Measurements from ENCODE around the gene VRK1. TPM values are rescaled to one million over a fixed set of nuclear protein-coding genes. Genes with fewer than 3 reads are reported as not detected.
"Not testable (repeated sequence)": the region's sequence is repeated elsewhere in the genome, so short reads cannot be mapped to it uniquely, and the experiment has no call there.

VRK1 gene, protein sequence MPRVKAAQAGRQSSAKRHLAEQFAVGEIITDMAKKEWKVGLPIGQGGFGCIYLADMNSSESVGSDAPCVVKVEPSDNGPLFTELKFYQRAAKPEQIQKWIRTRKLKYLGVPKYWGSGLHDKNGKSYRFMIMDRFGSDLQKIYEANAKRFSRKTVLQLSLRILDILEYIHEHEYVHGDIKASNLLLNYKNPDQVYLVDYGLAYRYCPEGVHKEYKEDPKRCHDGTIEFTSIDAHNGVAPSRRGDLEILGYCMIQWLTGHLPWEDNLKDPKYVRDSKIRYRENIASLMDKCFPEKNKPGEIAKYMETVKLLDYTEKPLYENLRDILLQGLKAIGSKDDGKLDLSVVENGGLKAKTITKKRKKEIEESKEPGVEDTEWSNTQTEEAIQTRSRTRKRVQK
- total RNA-seq (2014; rRNA removed; shearing (Covaris generic)), result 45.3 and 47.0 TPM in 2 replicates
- 37.8 and 46.8 TPM in 2 replicates for polyA plus RNA-seq (2015; cell fraction: cytosol; rRNA removed)
- 56.0 and 76.2 TPM in 2 replicates for polyA plus RNA-seq (2015; cell fraction: nucleus; rRNA removed)

GRCh38 chr14:96796851-96797581 is at the start of gene VRK1:
VRK1 (plus strand) TSS chr14:96797382; CDS start chr14:96833472, 36,090 bp downstream.
- peak; percentile 94 for DNase-seq (ENCODE audit: low read depth)

DNA sequence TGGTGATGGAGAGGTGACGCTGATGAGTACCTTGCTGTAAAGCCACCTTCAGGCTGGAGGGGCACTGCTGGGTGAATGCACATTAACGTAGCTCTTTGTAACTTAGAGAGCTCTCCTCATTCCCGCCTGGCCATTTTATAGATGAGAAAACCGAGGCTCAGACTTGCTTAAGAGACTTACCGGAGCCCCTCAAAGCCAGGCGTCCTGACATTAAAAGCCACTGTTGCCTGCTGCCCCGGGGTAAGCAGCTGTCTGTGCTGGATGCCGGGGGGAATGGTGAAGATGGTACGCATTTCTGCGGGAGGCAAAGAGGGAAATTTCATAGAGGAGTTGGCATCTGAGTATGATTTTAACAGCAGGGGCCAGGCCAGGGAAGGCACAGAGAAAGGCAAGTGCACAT is 49.6 kb upstream of the VRK1 start:
- DNase-seq (ENCODE audit: low read depth), result no peak

- DNase-seq (ENCODE audit: low read depth), result no peak
Measured at GRCh38 chr14:96748362-96748761, 48.8 kb upstream of the VRK1 start.

GRCh38 chr14:96751505-96751904 is 45.7 kb upstream of the VRK1 start:
- DNase-seq (ENCODE audit: low read depth), result no peak

- DNase-seq (ENCODE audit: low read depth), result no peak
Measured at GRCh38 chr14:96752125-96752524, 45.1 kb upstream of the VRK1 start.

DNA sequence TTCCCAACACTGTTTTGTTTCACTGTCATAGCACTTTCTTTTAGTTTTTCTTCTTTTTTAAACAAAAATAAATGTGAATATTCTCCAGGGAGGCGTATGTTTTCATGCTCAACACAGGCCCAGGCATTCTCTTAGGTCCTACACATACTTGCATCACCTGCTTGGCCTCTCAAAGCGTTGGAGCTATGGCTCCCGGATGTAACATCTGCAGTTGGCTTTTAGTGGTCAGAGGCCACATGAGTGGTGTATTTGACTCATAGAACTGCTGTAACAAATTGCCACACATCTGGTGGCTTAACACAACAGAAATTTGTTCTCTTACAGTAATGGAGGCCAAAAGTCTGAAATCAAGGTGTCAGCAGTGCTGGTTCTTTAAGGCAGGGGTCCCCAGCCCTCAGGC is 44.6 kb upstream of the VRK1 start:
- peak; percentile 42 for DNase-seq (ENCODE audit: low read depth)

DNA sequence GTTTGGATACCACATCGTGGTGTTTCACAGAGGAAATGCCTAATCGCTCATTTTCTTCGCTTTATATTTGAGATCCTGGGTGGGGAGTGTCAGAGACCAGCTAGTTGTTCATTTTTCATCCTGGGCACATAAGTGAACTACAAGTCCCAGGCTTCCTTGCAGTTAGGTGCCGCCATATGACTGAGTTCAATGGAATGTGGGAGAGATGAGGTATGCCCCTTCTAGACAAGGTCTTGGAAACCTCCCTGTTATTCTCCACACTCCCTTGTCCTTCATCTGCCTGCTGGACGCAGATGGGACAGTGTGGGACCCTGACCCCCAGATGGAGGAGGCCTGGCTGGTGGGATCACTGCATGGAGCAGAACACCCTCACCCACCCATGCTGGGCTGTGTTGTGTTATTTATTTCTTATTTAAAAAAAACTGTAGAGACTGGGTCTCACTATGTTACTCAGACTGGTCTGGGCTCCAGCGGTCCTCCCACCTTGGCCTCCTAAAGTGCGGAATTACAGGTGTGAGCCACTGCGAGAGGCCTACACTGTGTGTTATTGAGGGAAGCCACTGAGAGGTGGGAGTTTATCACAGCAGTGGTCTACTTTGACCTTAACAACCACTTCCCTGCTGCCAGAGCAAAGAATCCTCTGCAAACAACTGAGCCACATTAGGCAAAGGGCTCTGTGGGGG is 42.9 kb upstream of the VRK1 start:
- peak; percentile 65 for DNase-seq (ENCODE audit: low read depth)

- no peak for DNase-seq (ENCODE audit: low read depth)
Measured at GRCh38 chr14:96754845-96755184, 42.4 kb upstream of the VRK1 start.

DNA sequence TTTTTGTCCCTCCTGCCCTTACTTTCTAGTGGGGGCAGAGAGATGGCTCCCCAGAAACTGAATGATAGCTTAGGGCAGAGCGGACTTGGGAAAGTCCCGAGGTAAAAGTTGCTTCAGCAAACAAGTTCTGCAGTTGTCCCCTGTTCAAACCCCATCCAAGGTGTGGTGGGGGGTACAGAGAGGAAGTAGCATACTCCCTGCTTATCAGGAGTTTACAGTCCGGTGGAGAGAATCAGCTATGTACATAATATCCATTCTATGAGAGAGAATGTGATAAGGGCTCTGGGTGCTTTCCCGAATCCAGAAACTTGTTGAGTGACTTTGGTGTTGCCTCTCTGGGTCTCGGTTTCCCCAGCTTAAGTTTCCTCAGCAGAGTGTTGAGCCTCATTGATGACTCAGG is 40.4 kb upstream of the VRK1 start:
- no peak for DNase-seq (ENCODE audit: low read depth)

DNA sequence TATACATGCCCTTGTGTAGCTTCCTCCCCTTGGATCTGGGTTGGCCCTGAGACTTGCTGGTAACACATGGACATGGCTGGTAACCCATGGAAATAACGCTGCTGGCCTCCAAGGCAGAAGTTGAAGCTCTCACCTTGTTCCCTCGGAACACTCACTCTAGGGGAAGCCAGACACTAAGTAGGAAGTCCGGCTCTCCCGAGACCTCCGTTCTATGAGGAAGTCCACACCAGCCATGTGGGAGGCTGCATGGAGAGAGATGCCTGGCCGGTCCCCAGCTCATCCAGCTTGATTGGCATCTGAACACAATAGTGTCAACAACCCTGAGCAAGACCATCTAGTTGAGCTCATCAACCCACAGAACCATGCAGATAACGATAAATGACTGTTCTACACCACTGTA is 39.7 kb upstream of the VRK1 start:
- no peak for DNase-seq (ENCODE audit: low read depth)

DNA sequence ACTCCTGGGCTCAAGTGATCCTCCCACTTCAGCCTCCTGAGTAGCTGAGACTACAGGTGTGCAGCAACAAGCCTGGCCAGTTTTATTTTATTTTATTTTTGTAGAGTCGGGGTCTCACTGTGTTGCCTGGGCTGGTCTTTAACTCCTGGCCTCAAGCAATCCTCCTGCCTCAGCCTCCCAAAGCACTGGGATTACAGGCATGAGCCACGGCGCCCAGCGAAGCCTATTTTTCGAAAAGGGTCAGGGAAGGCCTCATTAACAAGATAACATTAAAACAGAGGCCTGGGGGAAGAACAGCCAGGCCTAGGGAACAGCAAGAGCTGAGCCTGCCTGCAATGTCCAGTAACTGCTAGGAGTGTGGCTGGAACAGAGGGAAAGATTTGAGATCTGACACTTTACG is 36.1 kb upstream of the VRK1 start:
- DNase-seq (ENCODE audit: low read depth), result no peak

DNA sequence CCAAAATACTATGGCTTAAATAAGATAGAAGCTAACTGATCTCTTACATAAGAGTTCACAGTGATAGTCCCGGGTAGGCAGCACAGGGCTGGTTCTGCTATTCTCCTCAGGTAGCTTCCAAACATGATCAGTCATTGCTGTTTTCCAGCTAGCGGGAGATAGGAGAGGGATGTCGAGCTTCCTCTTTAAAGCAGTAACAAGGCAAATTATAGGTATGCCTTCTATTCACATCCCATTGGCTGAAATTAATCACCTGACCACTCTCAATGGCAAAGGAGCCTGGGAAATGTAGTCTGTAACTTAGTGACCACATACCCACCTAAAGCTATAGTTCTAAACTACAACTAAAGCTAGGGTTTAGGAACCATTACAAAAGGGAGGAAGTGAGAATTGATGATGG is 34.5 kb upstream of the VRK1 start:
- peak; percentile 76 for DNase-seq (ENCODE audit: low read depth)

DNA sequence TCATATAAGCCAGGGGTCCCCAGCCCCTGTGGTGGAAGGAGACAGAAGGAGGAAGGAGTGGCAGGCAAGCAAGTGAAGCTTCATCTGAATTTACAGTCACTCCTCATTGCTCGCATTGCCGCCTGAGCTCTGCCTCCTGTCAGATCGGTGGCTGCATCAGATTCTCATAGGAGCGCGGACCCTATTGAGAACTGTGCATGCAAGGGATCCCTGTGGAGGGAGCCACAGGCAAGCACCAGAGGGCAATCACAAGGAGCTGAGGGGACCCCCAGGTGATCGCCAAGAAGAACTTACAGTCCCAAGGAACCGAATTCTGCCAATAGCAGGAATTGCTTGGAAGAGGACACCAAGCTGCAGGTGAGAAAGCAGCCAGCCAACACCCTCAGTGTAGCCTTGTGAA is 33.2 kb upstream of the VRK1 start:
- DNase-seq (ENCODE audit: low read depth), result no peak

- DNase-seq (ENCODE audit: low read depth), result not testable (repeated sequence)
Measured at GRCh38 chr14:96765205-96765604, 32.0 kb upstream of the VRK1 start.

DNA sequence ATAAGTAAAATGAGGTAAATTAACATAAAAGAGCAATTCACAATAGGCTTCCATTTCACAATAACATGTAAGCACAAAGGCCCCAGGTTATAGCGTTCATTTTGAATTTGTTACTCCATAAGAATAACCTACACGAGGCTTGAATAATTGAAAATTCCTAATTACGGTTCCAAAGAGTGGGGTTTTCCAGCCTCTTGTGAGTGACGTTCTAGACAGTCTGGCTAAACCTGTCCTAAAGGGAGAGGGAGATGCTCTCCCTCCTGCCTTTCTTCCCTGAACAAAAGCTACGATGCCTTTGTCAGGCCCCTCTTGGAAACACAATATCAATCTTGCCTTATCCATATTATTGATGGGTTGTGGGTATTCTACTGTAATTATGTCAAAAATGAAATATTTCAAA is 24.3 kb upstream of the VRK1 start:
- no peak for DNase-seq (ENCODE audit: low read depth)

DNA sequence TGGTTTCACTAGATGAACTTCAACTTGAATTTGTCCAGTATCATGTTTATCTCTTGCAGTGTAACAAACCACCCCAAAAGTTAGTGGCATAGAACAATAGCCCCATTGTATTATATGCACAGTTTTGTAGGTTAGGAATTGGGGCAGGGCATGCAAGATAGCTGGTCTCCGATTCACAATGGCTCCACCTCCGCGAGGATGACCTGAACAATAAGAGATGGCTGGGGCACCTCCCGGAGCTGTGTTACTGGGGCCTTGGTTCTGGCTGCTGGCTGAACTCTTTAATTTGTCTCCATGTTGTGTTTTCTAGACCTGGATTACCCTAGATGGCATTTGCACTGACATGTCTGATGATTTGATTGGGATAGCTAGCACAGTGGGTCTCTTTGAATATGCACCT is 20.4 kb upstream of the VRK1 start:
- DNase-seq (ENCODE audit: low read depth), result no peak

- no peak for DNase-seq (ENCODE audit: low read depth)
Measured at GRCh38 chr14:96780500-96780899, 16.7 kb upstream of the VRK1 start.

- DNase-seq (ENCODE audit: low read depth), result no peak
Measured at GRCh38 chr14:96781371-96781770, 15.8 kb upstream of the VRK1 start.

- DNase-seq (ENCODE audit: low read depth), result no peak
Measured at GRCh38 chr14:96782436-96782835, 14.7 kb upstream of the VRK1 start.

DNA sequence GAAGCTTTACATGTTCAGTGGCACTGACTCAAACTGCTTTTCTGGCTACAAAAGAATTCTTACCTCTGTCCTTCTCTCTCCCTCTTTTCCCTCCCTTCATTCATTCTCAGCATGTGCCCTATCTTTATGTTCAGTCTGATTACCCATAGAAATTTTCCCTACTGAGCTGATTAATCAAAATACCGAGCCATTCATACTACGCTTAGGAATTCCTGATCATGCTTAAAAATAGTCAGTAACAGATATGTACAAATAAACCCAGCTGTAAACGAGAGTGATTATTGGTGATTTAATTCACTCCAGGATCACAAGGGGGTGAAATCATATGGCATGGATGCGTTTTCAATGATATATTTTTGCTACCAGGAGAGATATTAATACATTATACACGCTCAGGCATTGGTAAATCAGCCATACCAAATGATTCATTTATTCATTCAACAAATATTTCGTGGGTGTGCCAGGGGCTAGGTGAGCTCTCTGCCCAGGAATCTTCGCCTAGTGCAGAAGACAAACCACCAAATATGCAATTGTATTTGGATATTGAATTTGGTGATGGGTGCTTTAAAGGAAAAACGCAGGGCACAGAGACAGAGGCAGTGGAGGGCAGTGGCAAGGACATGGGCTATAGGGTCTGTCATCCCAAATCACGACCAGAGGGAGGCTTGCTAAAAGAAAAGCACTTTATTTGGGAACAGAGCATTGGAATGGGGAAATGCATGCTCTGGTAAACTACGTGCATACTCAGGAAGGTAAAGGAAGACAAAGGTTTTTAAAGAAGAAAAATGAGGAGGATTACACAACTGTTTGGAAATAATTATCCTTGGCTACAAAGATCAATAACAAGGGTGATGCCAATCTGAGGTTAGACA is 13.9 kb upstream of the VRK1 start:
- DNase-seq (ENCODE audit: low read depth), result no peak

DNA sequence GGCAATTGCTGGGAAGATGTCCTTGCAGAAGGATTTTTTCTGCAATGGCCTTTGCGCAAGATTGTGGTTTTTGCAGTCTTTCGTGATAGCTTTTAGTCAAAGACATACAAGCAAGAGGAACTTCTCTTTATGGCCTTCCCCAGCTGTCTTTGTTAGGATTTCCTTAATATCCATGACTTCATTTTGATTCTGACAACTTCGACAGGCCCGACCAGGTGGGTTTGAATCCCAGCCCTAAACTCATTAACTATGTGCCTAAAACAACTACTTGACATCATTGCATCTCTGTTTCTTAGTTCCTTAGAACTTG is 13.3 kb upstream of the VRK1 start:
- DNase-seq (ENCODE audit: low read depth), result no peak
